ENCODE data around the gene TMEM253.
A peak's percentile ranks its signal among the peaks of the same experiment; 100 is the strongest.

DNA sequence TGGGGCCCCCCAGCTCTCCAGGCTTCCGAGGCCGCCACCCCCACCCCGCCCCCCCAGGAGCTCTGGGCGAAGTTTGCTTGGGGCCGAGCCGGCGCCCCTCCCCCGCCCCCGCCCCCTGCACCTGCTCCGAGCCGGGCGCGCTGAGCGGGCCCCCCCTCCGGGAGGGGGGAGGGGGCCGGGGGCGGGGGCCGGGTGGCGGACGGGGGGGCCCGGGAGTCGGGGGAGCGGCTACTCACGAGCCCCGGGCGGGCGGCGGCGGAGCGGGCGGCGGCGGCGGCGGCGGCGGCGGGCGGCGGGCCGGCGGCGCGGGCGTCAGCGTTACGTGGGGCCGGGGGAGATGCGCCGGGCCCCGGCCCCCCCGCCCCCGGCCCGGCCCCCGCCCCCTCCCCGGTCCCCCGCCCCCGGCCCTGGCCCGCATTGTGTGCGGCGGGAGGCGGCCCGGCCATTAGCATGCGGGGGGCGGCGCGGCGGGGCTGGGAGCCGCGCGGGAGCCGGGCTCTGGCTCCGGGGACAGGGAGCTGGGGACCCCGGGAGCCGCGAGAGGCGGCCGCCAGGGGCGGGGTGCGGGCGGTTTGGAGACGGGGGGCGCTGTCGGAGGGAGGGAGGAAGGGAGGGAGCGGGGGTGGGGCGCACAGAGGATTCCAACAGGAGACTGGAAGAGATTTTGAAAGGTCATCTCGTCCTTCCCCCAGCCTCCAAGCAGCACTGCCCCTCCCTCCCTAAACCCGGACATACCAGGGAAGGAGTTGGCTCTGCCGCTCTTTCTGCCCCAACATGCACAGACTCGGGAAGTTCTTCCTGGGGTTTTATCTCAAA is 2.6 kb upstream of the TMEM253 start, which contains the start of gene ZNF219:
- TF ChIP-seq POLR2A (IDR thresholded peaks at IDR 0.05) (peak in 2 of 4 donors; percentile 17 to 47), CTCF (IDR thresholded peaks at IDR 0.05) (peak in 1 of 6 experiments; percentile 7)

Measured in esophagus squamous epithelium (tissue), 4 donors.